MM.1S (cell line): ENCODE results near the gene MEGF6.

Experiments
- DNase-seq: peaks from one replicate; pipeline ENCODE4 v3.0.0-alpha.2; 2015
- H2AFZ ChIP-seq: fragments of 300-600 bp; sonication (generic); 2 replicates; pipeline ENCODE4 v1.6.0; 2016; ENCODE audit warnings: antibody characterized with exemption, low read length
- H3F3A ChIP-seq: fragments of 300-600 bp; sonication (generic); 2 replicates; pipeline ENCODE4 v1.6.1; 2016; ENCODE audit warnings: mild to moderate bottlenecking, antibody characterized with exemption, low read length, moderate library complexity, mixed read lengths; ENCODE audit not compliant: insufficient read depth
- H3K27ac ChIP-seq: fragments of 300-600 bp; sonication (generic); 2 replicates; pipeline ENCODE4 v1.5.1; 2016; ENCODE audit warnings: mild to moderate bottlenecking, low read length
- H3K27me3 ChIP-seq: fragments of 300-600 bp; sonication (generic); replicated peaks from 2 replicates; pipeline ENCODE4 v1.6.0; 2016; ENCODE audit warnings: low read length; ENCODE audit not compliant: insufficient read depth
- H3K36me3 ChIP-seq: fragments of 300-600 bp; sonication (generic); replicated peaks from 2 replicates; pipeline ENCODE4 v1.6.1; 2016; ENCODE audit warnings: mild to moderate bottlenecking, low read length, mixed read lengths; ENCODE audit not compliant: insufficient read depth
- H3K4me1 ChIP-seq: fragments of 300-600 bp; sonication (generic); 2 replicates; pipeline ENCODE4 v1.6.1; 2016; ENCODE audit warnings: low read length, mixed read lengths
- H3K4me2 ChIP-seq: fragments of 300-600 bp; sonication (generic); 2 replicates; pipeline ENCODE4 v1.6.0; 2016; ENCODE audit warnings: low read depth, low read length
- H3K4me3 ChIP-seq: fragments of 300-600 bp; sonication (generic); 2 replicates; pipeline ENCODE4 v1.5.1; 2016; ENCODE audit warnings: low read length, mixed read lengths
- H3K79me2 ChIP-seq: fragments of 300-600 bp; sonication (generic); 2 replicates; pipeline ENCODE4 v1.6.1; 2016; ENCODE audit warnings: mixed run types, low read length, mixed read lengths
- H3K9ac ChIP-seq: fragments of 300-600 bp; sonication (generic); 2 replicates; pipeline ENCODE4 v1.6.1; 2016; ENCODE audit warnings: low read length, mixed read lengths
- H3K9me2 ChIP-seq: fragments of 300-600 bp; sonication (generic); replicated peaks from 2 replicates; pipeline ENCODE4 v1.6.1; 2016; ENCODE audit warnings: mild to moderate bottlenecking, low read length, mixed read lengths; ENCODE audit not compliant: insufficient read depth
- H3K9me3 ChIP-seq: fragments of 300-600 bp; sonication (generic); replicated peaks from 2 replicates; pipeline ENCODE4 v1.6.1; 2016; ENCODE audit warnings: mild to moderate bottlenecking, low read length, mixed read lengths; ENCODE audit not compliant: insufficient read depth
- H4K20me1 ChIP-seq: fragments of 300-600 bp; sonication (generic); 2 replicates; pipeline ENCODE4 v1.6.1; 2016; ENCODE audit warnings: mild to moderate bottlenecking, low read length, moderate library complexity, mixed read lengths; ENCODE audit not compliant: insufficient read depth
- EZH2 ChIP-seq: fragments of 300-600 bp; sonication (generic); optimal IDR thresholded peaks from 2 replicates; pipeline ENCODE3; 2017; ENCODE audit warnings: low read depth, mild to moderate bottlenecking, antibody characterized with exemption, low read length, mixed read lengths
- EZH2phosphoT487 ChIP-seq: fragments of 300-600 bp; sonication (generic); IDR thresholded peaks from 2 replicates; pipeline ENCODE4 v1.6.1; 2018; ENCODE audit warnings: antibody characterized with exemption, low read length
- TF ChIP-seq, protein P1 (sequence below): fragments of 300-600 bp; sonication (generic); IDR thresholded peaks from 2 replicates; pipeline ENCODE4 v1.5.1; 2016; ENCODE audit warnings: antibody characterized with exemption, low read length, mixed read lengths

Gene MEGF6

GRCh38 chr1:3453891-3454810 lies 157.2 kb downstream of the MEGF6 start, which contains the start of gene ARHGEF16:
TSS of gene ARHGEF16 (plus strand) at chr1:3454665. CDS start at chr1:3463085, 8,420 bp downstream.
- Histone ChIP-seq H4K20me1 (no peaks in the 10 kb centered on the region), H3K4me3 (no peak within 1 kb of the TSS; the same call in 1 of the 2 replicates), H3K9me2 (no peaks in the 10 kb centered on the region), H3K4me2 (peak within 1 kb of the TSS; percentile 45; the same call in 1 of the 2 replicates), H3K27ac (no peak within 1 kb of the TSS), H3K9me3 (no peaks in the 10 kb centered on the region), H2AFZ (no peak within 1 kb of the TSS), H3K27me3 (peaks cover 90% of the 10 kb centered on the region), H3K9ac (no peak within 1 kb of the TSS), H3K4me1 (peaks cover 2% of the 10 kb centered on the region; the same call in 1 of the 2 replicates), H3K79me2 (no peaks in the 10 kb centered on the region), H3F3A (no peaks in the 10 kb centered on the region), H3K36me3 (no peaks in the 10 kb centered on the region)
- TF ChIP-seq EZH2: no peak
- TF ChIP-seq, protein P1, sequence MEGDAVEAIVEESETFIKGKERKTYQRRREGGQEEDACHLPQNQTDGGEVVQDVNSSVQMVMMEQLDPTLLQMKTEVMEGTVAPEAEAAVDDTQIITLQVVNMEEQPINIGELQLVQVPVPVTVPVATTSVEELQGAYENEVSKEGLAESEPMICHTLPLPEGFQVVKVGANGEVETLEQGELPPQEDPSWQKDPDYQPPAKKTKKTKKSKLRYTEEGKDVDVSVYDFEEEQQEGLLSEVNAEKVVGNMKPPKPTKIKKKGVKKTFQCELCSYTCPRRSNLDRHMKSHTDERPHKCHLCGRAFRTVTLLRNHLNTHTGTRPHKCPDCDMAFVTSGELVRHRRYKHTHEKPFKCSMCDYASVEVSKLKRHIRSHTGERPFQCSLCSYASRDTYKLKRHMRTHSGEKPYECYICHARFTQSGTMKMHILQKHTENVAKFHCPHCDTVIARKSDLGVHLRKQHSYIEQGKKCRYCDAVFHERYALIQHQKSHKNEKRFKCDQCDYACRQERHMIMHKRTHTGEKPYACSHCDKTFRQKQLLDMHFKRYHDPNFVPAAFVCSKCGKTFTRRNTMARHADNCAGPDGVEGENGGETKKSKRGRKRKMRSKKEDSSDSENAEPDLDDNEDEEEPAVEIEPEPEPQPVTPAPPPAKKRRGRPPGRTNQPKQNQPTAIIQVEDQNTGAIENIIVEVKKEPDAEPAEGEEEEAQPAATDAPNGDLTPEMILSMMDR: peak; percentile 23; the same call in 1 of the 2 replicates
- peak; percentile 23 for DNase-seq

- Histone ChIP-seq H3K27me3 (peaks cover 88% of the 10 kb centered on the region), H3K9me3 (no peaks in the 10 kb centered on the region), H3K36me3 (no peaks in the 10 kb centered on the region), H3K4me2 (no peak overlapping the region), H3K9ac (no peak overlapping the region), H3K4me3 (no peak overlapping the region), H3K9me2 (no peaks in the 10 kb centered on the region), H3K79me2 (no peaks in the 10 kb centered on the region), H4K20me1 (no peaks in the 10 kb centered on the region), H2AFZ (no peak overlapping the region), H3K27ac (no peak overlapping the region), H3K4me1 (peaks cover 2% of the 10 kb centered on the region; the same call in 1 of the 2 replicates), H3F3A (no peaks in the 10 kb centered on the region)
- TF ChIP-seq, protein P1: peak; percentile 80
- no peak for TF ChIP-seq EZH2
- DNase-seq: peak; percentile 41
These were observed 158.0 kb downstream of the MEGF6 start for GRCh38 chr1:3453203-3453761.

DNA sequence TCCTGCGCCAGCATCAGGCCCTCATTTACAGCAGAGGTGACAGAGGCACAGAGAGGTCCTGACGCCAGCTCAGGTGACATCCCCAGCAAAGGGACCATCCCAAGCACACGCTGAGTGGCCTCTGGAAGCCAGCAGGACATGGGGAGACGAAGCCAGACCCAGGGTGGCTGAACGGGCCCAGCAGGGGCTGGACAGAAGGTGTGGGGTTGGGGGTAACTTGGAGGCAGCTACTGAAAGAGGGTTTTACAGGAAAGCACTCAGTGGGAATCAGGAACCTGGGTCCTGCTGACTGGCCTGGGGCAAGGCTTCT lies 158.5 kb downstream of the MEGF6 start:
- no peak overlapping the region for H2AFZ ChIP-seq
- no peak for DNase-seq
- no peaks in the 10 kb centered on the region for H3F3A ChIP-seq
- no peak overlapping the region for H3K4me2 ChIP-seq
- H3K79me2 ChIP-seq: no peaks in the 10 kb centered on the region
- no peak overlapping the region for H3K9ac ChIP-seq
- H3K9me3 ChIP-seq: no peaks in the 10 kb centered on the region
- TF ChIP-seq EZH2phosphoT487: no peak
- TF ChIP-seq, protein P1: no peak
- TF ChIP-seq EZH2: no peak
- no peaks in the 10 kb centered on the region for H4K20me1 ChIP-seq
- no peak overlapping the region for H3K4me3 ChIP-seq
- H3K27me3 ChIP-seq: peaks cover 88% of the 10 kb centered on the region
- no peak overlapping the region for H3K27ac ChIP-seq
- H3K4me1 ChIP-seq: peaks cover 2% of the 10 kb centered on the region; the same call in 1 of the 2 replicates
- H3K36me3 ChIP-seq: no peaks in the 10 kb centered on the region
- H3K9me2 ChIP-seq: no peaks in the 10 kb centered on the region
